ENCODE results near the gene CD59.

GRCh38 chr11:33719587-33719986 is 16.6 kb downstream of the CD59 start:
- TF ChIP-seq CTCF (IDR thresholded peaks at IDR 0.05), result no peak
- TF ChIP-seq EP300 (IDR thresholded peaks at IDR 0.05), result no peak
